Hepatocyte (in vitro differentiated cells): ENCODE results near the gene DEPP1.

Experiments
- EZH2 ChIP-seq: fragments of 200-600 bp; sonication (generic); IDR thresholded peaks from 2 replicates; pipeline ENCODE4 v1.6.1; 2016; ENCODE audit warnings: antibody characterized with exemption, mild to moderate bottlenecking, borderline replicate concordance
- EZH2phosphoT487 ChIP-seq: fragments of 200-600 bp; sonication (generic); IDR thresholded peaks from one replicate; pipeline ENCODE4 v1.6.1; 2018; ENCODE audit warnings: antibody characterized with exemption, mild to moderate bottlenecking, low read depth, moderate library complexity; ENCODE audit not compliant: unreplicated experiment, severe bottlenecking
- TF ChIP-seq, protein P1 (sequence below): fragments of 200-600 bp; sonication (generic); IDR thresholded peaks from 2 replicates; pipeline ENCODE4 v1.5.1; 2016; ENCODE audit warnings: antibody characterized with exemption, mild to moderate bottlenecking; ENCODE audit not compliant: poor library complexity

GRCh38 chr10:44932517-44933450, 45.8 kb downstream of the DEPP1 start:
- TF ChIP-seq, protein P1, sequence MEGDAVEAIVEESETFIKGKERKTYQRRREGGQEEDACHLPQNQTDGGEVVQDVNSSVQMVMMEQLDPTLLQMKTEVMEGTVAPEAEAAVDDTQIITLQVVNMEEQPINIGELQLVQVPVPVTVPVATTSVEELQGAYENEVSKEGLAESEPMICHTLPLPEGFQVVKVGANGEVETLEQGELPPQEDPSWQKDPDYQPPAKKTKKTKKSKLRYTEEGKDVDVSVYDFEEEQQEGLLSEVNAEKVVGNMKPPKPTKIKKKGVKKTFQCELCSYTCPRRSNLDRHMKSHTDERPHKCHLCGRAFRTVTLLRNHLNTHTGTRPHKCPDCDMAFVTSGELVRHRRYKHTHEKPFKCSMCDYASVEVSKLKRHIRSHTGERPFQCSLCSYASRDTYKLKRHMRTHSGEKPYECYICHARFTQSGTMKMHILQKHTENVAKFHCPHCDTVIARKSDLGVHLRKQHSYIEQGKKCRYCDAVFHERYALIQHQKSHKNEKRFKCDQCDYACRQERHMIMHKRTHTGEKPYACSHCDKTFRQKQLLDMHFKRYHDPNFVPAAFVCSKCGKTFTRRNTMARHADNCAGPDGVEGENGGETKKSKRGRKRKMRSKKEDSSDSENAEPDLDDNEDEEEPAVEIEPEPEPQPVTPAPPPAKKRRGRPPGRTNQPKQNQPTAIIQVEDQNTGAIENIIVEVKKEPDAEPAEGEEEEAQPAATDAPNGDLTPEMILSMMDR: peak; percentile 81
- no peak for TF ChIP-seq EZH2
- no peak for TF ChIP-seq EZH2phosphoT487
